Trophoblast cell (in vitro differentiated cells and primary cell): Measurements from ENCODE around the gene ARHGAP4.

ENCODE experiments used
- DNase-seq, 2 donors: peaks; one replicate each; pipeline ENCODE4 v3.0.0-alpha.2; 2016
- H2AFZ ChIP-seq: 2 replicates; pipeline ENCODE4 v1.6.1; 2013; ENCODE audit warnings: low read length, moderate library complexity, mild to moderate bottlenecking; ENCODE audit not compliant: insufficient read depth, poor library complexity
- H2AK5ac ChIP-seq: 2 replicates; pipeline ENCODE4 v1.6.1; 2013; ENCODE audit warnings: mild to moderate bottlenecking, low read length
- H2BK120ac ChIP-seq: 2 replicates; pipeline ENCODE4 v1.6.1; 2013; ENCODE audit warnings: low read length, mild to moderate bottlenecking, moderate library complexity; ENCODE audit not compliant: insufficient read depth, poor library complexity
- H2BK12ac ChIP-seq: 2 replicates; pipeline ENCODE4 v1.6.1; 2013; ENCODE audit warnings: mild to moderate bottlenecking, low read length, moderate library complexity
- H2BK5ac ChIP-seq: 2 replicates; pipeline ENCODE4 v1.6.1; 2013; ENCODE audit warnings: low read length, low read depth, moderate library complexity, mild to moderate bottlenecking; ENCODE audit not compliant: poor library complexity
- H3K14ac ChIP-seq: 2 replicates; pipeline ENCODE4 v1.6.1; 2013; ENCODE audit warnings: mild to moderate bottlenecking, low read length
- H3K18ac ChIP-seq: 2 replicates; pipeline ENCODE4 v1.6.1; 2013; ENCODE audit warnings: mild to moderate bottlenecking, low read length
- H3K23ac ChIP-seq: 2 replicates; pipeline ENCODE4 v1.6.1; 2013; ENCODE audit warnings: low read length
- H3K27ac ChIP-seq: 2 replicates; pipeline ENCODE4 v1.5.1; 2013; ENCODE audit warnings: low read depth, mild to moderate bottlenecking, inconsistent platforms, low read length, moderate library complexity
- H3K27me3 ChIP-seq: 2 replicates; pipeline ENCODE4 v1.6.1; 2013; ENCODE audit warnings: inconsistent platforms, mild to moderate bottlenecking, low read length, moderate library complexity; ENCODE audit not compliant: insufficient read depth
- H3K36me3 ChIP-seq, 2 experiments: 1 replicate in 1 of 2; 2 replicates in 1 of 2; pipeline ENCODE4 v1.6.1; 2013; ENCODE audit warnings: low read length in 2 of 2, mild to moderate bottlenecking in 2 of 2, moderate library complexity in 1 of 2; ENCODE audit not compliant: insufficient read depth in 2 of 2, control insufficient read depth in 1 of 2
- H3K4ac ChIP-seq: 2 replicates; pipeline ENCODE4 v1.6.1; 2013; ENCODE audit warnings: low read depth, mild to moderate bottlenecking, low read length, moderate library complexity
- H3K4me1 ChIP-seq, 2 experiments: 1 replicate in 1 of 2; 2 replicates in 1 of 2; pipeline ENCODE4 v1.6.1; 2013; ENCODE audit warnings: low read length in 2 of 2, mild to moderate bottlenecking in 2 of 2, moderate library complexity in 1 of 2; ENCODE audit not compliant: insufficient read depth in 2 of 2, control insufficient read depth in 1 of 2
- H3K4me2 ChIP-seq: 2 replicates; pipeline ENCODE4 v1.6.1; 2013; ENCODE audit warnings: inconsistent platforms, mild to moderate bottlenecking, low read length, moderate library complexity
- H3K4me3 ChIP-seq: 2 replicates; pipeline ENCODE4 v1.5.1; 2013; ENCODE audit warnings: mild to moderate bottlenecking, low read depth, low read length, inconsistent platforms
- H3K79me1 ChIP-seq: one replicate; pipeline ENCODE4 v1.6.1; 2013; ENCODE audit warnings: low read length
- H3K79me2 ChIP-seq: 2 replicates; pipeline ENCODE4 v1.6.1; 2013; ENCODE audit warnings: low read length, mild to moderate bottlenecking; ENCODE audit not compliant: control insufficient read depth, insufficient read depth, poor library complexity
- H3K9ac ChIP-seq: 2 replicates; pipeline ENCODE4 v1.6.1; 2013; ENCODE audit warnings: mild to moderate bottlenecking, low read length
- H3K9me3 ChIP-seq: 2 replicates; pipeline ENCODE4 v1.6.1; 2013; ENCODE audit warnings: low read depth, mild to moderate bottlenecking, control low read depth, inconsistent platforms, low read length; ENCODE audit not compliant: insufficient read depth
- H4K12ac ChIP-seq: 2 replicates; pipeline ENCODE4 v1.6.1; 2013; ENCODE audit warnings: low read depth, mild to moderate bottlenecking, low read length, moderate library complexity
- H4K8ac ChIP-seq: 2 replicates; pipeline ENCODE4 v1.6.1; 2013; ENCODE audit warnings: low read depth, mild to moderate bottlenecking, low read length, moderate library complexity
- H4K91ac ChIP-seq: one replicate; pipeline ENCODE4 v1.6.1; 2013; ENCODE audit warnings: low read depth, mild to moderate bottlenecking, low read length, moderate library complexity
- WGBS: extraction: QIAGEN DNeasy Blood & Tissue Kit; methylation state at CpG from one replicate; pipeline ENCODE4 v1.1.7; 2013; ENCODE audit warnings: missing lambda C conversion rate; ENCODE audit not compliant: insufficient read length, insufficient coverage; ENCODE audit errors: extremely low coverage; 5-methylcytosine and 5-hydroxymethylcytosine counted together

The ARHGAP4 gene

DNA sequence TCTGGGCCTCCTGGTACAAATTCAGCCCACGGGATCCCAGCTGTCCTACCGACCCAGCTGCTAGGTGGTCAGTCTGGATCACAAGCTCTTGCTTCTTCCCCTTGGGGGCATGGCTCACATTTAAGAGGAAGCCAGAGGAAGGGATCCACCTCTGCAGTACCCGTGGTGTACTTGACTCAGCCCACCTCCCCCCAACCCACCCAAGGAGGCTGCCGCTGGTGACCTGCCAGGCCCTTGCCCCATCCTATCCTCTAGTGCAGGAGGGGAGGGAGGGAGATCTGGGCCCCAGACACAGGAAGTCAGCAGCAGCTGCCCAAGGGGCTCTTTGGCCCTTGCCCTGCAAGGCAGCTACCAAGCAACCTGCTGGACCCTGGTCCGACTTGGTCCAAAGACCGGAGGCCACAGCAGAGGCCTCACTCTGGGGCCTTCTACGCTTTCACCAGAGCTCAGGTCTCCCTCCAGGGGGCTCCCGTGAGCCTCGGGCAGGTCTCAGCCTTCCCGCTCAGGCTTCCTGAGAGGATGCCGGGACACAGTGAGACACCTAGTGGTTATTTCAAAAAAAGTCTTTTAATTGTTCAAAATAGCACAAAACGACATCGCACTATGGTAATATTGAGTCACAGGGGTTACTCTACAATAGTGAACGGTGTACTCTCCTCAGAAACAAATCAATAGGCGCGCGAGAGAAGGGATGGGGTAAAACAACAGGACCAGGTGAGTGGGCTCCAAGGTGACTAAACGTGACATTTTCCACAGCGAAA lies 21.1 kb upstream of the ARHGAP4 start:
- H3K27ac ChIP-seq: no peak overlapping the region
- no peak overlapping the region for H3K14ac ChIP-seq
- H3K9ac ChIP-seq: no peak overlapping the region
- no peak overlapping the region for H3K4ac ChIP-seq
- no peak overlapping the region for H3K23ac ChIP-seq
- no peaks in the 10 kb centered on the region for H3K79me1 ChIP-seq
- peaks cover 41 to 44% of the 10 kb centered on the region in 2 experiments for H3K36me3 ChIP-seq
- no peak overlapping the region for H2BK12ac ChIP-seq
- H2AFZ ChIP-seq: no peak overlapping the region
- H3K27me3 ChIP-seq: no peaks in the 10 kb centered on the region
- no peak overlapping the region for H3K4me3 ChIP-seq
- H2BK5ac ChIP-seq: no peak overlapping the region
- H2BK120ac ChIP-seq: no peak overlapping the region
- H4K8ac ChIP-seq: no peak overlapping the region
- peak overlapping the region; percentile 54 for H4K12ac ChIP-seq
- peak; percentile 69 to 93 for DNase-seq
- no peak overlapping the region for H2AK5ac ChIP-seq
- H3K4me1 ChIP-seq: peaks cover 0 to 2% of the 10 kb centered on the region in 2 experiments
- no peaks in the 10 kb centered on the region for H3K9me3 ChIP-seq
- no peak overlapping the region for H4K91ac ChIP-seq
- no peak overlapping the region for H3K18ac ChIP-seq
- H3K79me2 ChIP-seq: no peaks in the 10 kb centered on the region
- WGBS: no CpG with 5 or more reads among the region's 19 CpGs
- no peak overlapping the region for H3K4me2 ChIP-seq

DNA sequence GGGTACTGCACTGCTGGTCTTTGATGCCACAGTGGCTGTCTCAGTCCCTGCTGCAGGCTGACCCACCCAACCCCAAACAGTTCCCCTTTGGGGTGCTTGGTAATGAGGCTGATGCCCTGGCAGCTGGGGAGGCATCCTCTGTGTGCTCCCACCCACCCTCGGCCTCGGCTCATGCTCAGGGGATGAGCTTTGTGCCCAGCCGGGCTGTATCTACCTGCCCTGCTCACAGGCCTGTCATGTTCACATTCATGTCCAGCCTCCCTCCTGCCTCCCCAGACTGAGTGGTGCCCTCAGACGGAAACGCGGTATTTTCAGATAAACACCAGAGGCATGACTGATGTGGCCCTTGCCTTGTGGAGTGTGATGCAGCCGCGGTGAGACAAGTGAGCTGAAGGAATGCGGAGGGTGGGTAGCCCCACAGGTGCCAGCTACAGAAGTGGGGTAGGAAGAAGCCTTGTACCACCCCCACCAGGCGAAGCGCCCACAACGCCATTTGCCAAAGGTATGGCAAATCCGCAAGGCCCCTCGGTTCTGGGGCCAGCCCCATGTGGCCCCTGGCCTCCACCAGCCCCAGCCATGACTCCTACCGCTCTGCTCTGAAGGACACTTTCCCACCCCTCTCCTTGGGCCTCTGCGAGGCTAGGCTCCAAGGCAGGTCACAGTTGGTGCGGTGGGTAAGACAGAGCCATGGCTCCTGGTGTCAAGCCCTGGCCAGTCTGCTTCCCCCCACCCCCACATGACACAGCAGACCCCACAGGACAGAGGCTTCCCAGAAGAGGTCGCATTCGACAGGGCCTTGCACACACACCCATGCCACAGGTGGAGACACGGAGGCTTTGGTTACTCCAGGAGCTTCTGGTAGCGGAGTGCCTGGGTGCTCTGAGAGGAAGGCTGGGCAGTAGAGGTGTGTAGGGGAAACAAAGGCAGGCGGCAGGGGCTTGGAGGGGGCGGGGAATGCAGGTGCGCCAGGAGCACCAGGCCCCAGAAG lies 20.2 kb upstream of the ARHGAP4 start:
- Histone ChIP-seq H3K27ac (no peak overlapping the region), H3K27me3 (no peaks in the 10 kb centered on the region), H4K8ac (no peak overlapping the region), H3K4me1 (peaks cover 7% of the 10 kb centered on the region in 2 experiments), H3K36me3 (peaks cover 32 to 35% of the 10 kb centered on the region in 2 experiments), H4K12ac (no peak overlapping the region), H3K4me2 (no peak overlapping the region), H3K14ac (no peak overlapping the region), H2BK120ac (no peak overlapping the region), H2BK12ac (no peak overlapping the region), H2AK5ac (no peak overlapping the region), H3K79me2 (no peaks in the 10 kb centered on the region), H3K9ac (no peak overlapping the region), H2AFZ (no peak overlapping the region), H3K79me1 (no peaks in the 10 kb centered on the region), H3K9me3 (no peaks in the 10 kb centered on the region), H3K4me3 (no peak overlapping the region), H3K4ac (no peak overlapping the region), H3K23ac (no peak overlapping the region), H4K91ac (no peak overlapping the region), H3K18ac (no peak overlapping the region), H2BK5ac (no peak overlapping the region)
- DNase-seq: no peak
- no CpG with 5 or more reads among the region's 24 CpGs for WGBS

DNA sequence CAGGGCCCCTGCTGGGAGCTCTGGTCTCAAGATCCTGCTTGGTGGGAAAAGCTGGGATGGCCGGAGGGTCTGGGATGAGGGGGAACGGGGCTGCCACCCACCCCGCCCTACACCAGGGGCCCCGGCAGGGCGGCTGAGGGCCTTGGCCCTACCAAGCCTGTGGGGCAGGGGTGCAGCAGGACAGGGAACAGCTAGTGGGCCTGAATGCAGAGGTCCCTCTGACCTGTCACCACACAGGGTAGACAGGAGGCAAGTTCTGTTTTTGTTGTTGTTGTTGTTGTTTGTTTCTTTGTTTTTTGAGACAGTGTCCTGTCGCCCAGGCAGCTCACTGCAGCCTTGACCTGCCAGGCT lies 18.7 kb upstream of the ARHGAP4 start:
- no peaks in the 10 kb centered on the region for H3K79me2 ChIP-seq
- H3K9ac ChIP-seq: no peak overlapping the region
- peaks cover 13 to 15% of the 10 kb centered on the region in 2 experiments for H3K4me1 ChIP-seq
- no peak overlapping the region for H3K27ac ChIP-seq
- no peak overlapping the region for H3K4me2 ChIP-seq
- H3K23ac ChIP-seq: no peak overlapping the region
- H3K14ac ChIP-seq: no peak overlapping the region
- H3K4ac ChIP-seq: no peak overlapping the region
- no peak overlapping the region for H4K8ac ChIP-seq
- no peaks in the 10 kb centered on the region for H3K79me1 ChIP-seq
- H4K12ac ChIP-seq: no peak overlapping the region
- peaks cover 17 to 20% of the 10 kb centered on the region in 2 experiments for H3K36me3 ChIP-seq
- WGBS: no CpG with 5 or more reads among the region's 6 CpGs
- no peak overlapping the region for H2BK120ac ChIP-seq
- no peak overlapping the region for H2AFZ ChIP-seq
- no peak overlapping the region for H2AK5ac ChIP-seq
- H2BK5ac ChIP-seq: no peak overlapping the region
- no peak for DNase-seq
- no peaks in the 10 kb centered on the region for H3K27me3 ChIP-seq
- H3K18ac ChIP-seq: no peak overlapping the region
- no peak overlapping the region for H4K91ac ChIP-seq
- H3K9me3 ChIP-seq: no peaks in the 10 kb centered on the region
- H3K4me3 ChIP-seq: no peak overlapping the region
- H2BK12ac ChIP-seq: no peak overlapping the region

DNA sequence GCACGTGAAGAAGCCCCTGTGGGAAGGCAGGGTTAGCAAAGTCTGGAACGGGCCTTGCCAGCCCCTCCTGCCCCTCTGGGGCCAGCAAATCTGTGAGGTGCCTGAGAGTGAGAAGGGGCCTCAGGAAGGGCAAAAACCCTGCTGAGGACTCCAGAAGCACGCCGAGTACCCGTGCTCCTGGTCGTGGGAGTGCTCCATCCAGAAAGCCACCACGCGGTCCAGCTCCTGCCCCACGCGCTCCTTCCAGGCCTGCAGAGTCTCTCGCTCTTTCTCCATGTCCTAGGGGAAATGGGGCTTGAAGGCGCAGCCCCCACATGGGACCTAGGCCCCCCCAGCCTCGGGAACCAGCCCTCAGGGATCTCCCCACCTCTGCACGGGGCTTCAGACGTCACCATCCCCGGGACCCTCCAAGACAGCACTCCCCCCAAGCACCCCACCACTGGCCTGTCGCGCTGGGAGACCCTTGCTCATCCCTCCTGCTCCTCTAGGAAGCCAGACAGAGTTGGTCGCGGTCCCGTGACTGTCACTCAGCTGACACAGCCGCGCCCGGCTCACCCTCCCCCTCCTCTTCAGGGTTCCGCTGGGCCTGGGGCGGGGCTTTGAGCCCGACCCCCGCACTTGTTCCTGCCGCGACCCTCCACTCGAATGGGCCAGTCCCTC lies 18.2 kb upstream of the ARHGAP4 start, which contains the start of gene RENBP:
Gene RENBP (minus strand): TSS at position 504 of the 660 bp plus-strand sequence. CDS start 33 bp downstream, at position 471.
- Histone ChIP-seq H2AFZ (no peak within 1 kb of the TSS), H2BK5ac (no peak within 1 kb of the TSS), H4K91ac (peak within 1 kb of the TSS; percentile 19), H3K9me3 (no peaks in the 10 kb centered on the region), H3K23ac (no peak within 1 kb of the TSS), H3K4me3 (no peak within 1 kb of the TSS), H3K18ac (no peak within 1 kb of the TSS), H3K4ac (no peak within 1 kb of the TSS), H3K4me1 (peaks cover 13 to 15% of the 10 kb centered on the region in 2 experiments), H3K27me3 (no peaks in the 10 kb centered on the region), H2BK120ac (no peak within 1 kb of the TSS), H3K4me2 (no peak within 1 kb of the TSS), H3K14ac (no peak within 1 kb of the TSS), H4K12ac (no peak within 1 kb of the TSS), H3K27ac (no peak within 1 kb of the TSS), H2BK12ac (no peak within 1 kb of the TSS), H2AK5ac (no peak within 1 kb of the TSS), H3K79me1 (no peaks in the 10 kb centered on the region), H3K9ac (no peak within 1 kb of the TSS), H3K36me3 (peaks cover 12 to 15% of the 10 kb centered on the region in 2 experiments), H4K8ac (no peak within 1 kb of the TSS), H3K79me2 (no peaks in the 10 kb centered on the region)
- WGBS: no CpG with 5 or more reads among the region's 31 CpGs
- peak in 1 of 2 donors; percentile 33 for DNase-seq
